Measurements from ENCODE around the gene TTLL8.
A peak's percentile ranks its signal among the peaks of the same experiment; 100 is the strongest.

The TTLL8 gene

GRCh38 chr22:50016988-50017700, 41.0 kb downstream of the TTLL8 start:
- peak; percentile 77 for DNase-seq

GRCh38 chr22:50016308-50016987, 41.6 kb downstream of the TTLL8 start:
- DNase-seq = peak; percentile 15

GRCh38 chr22:50015451-50016307, 42.4 kb downstream of the TTLL8 start:
- DNase-seq = peak; percentile 18

- peak; percentile 38 for DNase-seq
These were observed 43.3 kb downstream of the TTLL8 start for GRCh38 chr22:50014655-50015401.

GRCh38 chr22:50014053-50014501, 44.0 kb downstream of the TTLL8 start:
- DNase-seq = no peak

DNA sequence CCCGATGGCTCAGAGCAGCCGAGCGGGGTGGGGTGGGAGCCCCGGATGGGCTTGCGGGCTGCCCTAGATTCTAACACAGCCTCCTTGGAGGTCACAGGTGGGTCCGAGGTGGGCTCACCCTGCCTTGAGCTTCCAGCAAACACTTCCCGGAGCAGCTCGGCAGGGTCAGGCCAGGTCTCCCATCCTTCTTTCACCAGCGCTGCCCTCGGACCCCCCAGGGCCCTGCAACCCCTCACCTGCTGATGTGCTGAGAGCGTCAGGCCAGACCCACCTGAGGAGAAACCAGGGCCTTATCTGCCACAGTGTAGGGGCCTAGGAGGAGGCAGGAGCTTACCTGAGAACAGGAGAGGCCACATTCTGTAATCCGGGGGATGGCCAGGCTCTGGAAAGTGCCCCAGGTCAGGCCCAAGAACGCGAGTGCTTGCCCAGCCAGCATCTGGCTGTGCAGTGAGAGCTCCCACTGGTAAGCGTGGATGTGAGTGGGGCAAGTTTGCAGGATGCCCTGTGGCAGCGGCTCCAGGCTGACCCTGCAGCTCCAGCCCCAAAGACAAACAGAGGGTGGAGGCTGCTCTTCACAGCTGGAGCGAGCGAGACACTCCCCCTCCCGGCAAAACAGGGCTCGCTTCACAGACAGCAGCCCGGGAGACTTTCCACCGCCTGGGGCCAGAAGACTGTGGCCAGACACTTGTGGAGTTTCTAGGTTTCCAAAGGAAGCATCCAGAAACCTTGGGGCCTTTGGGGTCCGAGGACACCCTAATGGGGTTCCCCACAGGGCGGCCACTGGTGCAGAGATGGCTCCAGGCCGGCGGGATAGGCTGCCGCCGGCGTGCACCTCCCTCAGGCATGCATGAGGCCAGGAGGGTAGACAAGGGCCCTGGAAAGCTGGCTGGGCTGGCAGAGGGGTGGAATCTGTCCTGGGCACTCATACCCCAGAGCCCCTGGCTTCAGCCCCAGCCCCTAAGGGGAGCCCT, 45.6 kb downstream of the TTLL8 start, which contains the start of gene IL17REL:
IL17REL (minus strand) TSS at position 555 of the 971 bp plus-strand sequence; CDS start at position 436, 119 bp downstream.
- DNase-seq = no peak

DNA sequence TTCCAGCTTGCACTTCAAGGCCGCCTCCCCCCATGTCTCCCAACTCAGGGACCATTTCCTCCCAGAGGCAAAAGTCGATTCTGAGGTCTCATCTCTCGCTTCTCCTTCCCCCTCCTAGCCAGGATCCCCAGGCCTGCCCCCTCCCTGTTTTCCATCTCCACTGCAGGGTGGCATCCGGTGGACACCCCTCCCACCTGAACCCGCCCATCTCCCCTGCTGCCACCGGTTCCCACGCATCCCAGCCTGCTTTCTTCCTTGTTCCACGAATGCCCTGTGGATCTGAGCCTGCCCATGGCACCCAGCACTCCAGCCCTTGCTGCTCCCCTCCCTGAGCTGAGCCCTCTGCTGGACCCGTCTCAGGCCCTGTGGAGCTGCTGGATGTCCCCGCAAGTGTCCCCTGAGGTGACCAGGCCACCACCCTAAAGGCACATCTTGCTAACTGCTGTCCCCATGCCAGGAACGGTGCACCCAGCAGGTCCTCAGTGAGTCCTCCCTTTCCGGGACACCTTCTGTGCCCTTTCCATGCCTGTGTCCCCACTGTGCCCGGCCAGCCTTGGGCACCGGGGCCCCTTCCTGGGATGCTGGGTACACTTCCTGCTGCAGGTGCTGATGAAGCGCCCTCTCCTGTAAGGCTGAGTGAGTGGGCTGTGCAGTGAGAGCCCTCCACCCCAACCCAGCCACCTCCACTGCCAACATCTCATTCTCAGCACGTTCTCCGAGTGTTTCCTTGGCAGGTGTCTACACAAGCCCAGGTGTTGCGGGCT, 46.5 kb downstream of the TTLL8 start:
- peak; percentile 16 for DNase-seq

DNA sequence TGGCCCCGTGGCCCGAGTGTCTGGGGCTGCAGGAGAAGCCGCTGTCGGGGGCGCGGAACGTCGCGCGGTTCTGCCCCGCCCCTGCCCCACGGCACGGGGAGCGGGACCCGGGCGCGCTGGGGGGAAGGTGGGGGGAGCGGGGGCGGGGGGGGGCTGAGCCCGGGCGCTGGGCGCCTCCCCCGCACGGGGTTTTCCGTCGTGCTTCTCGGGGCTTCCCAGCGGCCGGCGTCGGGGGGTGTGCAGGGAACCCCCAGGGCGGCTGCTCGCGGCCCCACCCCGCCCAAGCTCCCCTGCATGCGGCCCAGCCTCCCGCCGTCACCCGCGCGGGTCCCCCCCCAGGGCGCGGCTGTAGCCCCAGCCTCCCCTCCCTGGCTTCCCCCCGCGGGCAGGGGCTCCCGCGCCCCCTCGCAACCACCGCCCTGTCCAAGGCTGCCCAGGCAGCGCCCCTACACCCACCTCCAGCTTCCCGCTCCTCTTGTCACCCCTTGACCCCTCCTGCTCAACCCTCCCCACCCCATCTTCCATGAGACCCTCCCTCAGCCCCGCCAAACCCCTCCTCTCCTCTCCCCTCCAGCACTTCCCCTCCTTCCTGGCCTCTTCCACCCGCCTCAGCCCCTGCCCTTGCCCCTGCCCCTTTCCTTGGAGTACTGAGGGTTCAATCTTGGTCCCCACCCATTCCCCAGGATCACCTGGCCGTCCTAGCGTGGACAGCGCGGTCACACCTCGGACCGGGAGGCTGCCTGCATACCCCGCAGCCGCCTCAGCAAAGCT, 47.2 kb downstream of the TTLL8 start:
- peak; percentile 83 for DNase-seq

GRCh38 chr22:50009765-50010675, 48.1 kb downstream of the TTLL8 start:
- no peak for DNase-seq

DNA sequence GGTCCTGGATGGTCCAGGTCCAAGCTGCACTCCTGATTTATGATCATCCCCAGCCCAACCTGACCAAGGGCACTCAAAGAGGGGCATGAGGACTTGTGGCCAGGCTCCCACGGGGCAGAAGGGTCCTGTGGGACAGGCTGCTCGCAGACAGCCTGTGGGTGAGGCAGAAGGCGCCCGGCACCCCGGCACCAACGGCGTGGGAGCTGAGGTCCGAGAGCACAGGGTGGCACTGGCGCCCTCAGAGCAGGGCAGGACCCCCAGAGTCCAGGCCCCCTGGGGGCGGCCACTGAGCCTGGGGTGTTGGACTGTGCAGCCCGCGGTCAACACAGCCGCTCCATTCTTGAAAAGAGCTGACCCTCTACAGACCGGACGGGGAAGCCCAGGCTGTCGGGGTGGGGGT, 48.8 kb downstream of the TTLL8 start:
- peak; percentile 14 for DNase-seq

DNA sequence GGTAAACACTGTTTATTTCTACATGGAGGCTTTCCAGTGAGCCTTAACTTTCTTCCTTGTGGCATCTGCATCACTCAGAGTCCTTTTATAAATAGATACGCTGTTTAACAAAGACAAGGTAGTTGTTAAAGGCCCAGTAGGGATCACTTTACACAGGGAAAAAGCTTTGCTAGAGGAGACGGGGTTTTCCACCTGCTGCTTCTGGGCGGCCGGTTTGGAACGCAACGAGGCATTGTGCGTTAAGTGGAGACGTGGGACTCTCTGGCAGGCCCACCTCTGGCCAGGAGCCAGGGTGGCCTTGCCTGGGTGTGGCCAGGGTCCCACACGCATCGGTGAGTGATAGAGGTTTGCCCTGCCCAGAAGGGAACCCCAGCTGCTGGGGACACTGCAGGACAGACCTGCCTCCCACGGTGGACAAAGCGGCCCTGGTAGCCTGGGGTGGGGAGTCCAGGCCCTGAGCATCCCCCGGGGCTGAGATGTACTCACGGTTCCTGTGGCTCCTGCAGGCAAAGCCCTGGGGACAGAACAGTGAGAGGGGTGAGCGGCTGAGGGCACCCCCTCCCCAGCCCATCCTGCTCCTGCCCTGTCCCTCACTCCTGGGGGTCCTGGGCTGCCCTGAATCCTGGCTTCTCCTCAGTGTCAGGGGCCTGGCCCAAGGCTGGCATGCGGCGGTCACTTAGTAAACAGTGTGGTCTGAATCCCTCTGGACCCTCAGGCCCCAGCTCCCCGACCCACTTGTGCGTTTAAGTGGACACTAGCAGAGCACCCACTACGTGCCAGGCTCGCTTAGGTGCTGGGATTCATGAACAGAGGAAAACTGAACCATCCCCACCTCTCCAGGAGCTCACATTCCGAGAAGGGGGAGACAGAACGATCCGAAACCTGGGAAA, 49.7 kb downstream of the TTLL8 start:
- DNase-seq = no peak

DNA sequence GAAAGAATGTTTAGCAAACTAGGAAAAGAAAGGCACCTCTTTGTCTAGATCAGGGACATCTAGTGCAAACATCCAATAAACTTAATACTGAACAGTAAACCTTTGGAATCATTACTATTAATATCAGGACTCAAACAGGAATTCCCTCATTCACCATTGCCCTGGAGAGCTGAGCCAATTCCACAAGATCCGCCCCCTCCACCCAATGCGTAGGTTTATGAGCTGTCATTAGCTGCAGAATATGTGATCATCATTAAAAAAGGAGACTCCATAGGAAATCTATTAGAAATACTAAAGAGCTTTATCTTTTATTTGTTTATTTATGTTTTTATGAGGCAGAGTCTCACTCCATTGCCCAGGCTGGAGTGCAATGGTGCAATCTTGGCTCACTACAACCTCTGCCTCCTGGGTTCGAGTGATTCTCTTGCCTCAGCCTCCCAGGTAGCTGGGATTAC, 51.0 kb downstream of the TTLL8 start:
- no peak for DNase-seq

GRCh38 chr22:50004918-50005317, 53.2 kb downstream of the TTLL8 start:
- DNase-seq = no peak

DNA sequence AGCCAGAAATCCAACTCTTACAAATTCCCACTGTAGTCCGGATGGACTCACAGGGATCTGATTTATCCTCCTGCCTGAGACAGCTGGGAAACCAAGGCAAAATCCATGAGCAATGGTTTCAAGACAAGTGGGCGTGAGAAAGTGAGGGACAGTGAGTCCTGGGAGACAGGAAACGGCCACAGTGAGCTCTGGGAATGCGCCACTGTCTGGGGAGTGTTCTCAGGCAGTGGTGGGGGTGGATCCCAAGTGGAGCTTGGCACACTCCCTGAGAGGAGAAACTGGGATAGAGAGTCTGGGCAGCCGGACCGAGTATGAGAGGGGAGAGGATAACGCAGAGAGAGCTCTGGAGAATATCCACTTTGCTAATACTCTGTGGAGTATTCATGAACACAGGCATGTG, 55.3 kb downstream of the TTLL8 start:
- no peak for DNase-seq

GRCh38 chr22:50001388-50002231, 56.5 kb downstream of the TTLL8 start:
- DNase-seq = no peak

DNA sequence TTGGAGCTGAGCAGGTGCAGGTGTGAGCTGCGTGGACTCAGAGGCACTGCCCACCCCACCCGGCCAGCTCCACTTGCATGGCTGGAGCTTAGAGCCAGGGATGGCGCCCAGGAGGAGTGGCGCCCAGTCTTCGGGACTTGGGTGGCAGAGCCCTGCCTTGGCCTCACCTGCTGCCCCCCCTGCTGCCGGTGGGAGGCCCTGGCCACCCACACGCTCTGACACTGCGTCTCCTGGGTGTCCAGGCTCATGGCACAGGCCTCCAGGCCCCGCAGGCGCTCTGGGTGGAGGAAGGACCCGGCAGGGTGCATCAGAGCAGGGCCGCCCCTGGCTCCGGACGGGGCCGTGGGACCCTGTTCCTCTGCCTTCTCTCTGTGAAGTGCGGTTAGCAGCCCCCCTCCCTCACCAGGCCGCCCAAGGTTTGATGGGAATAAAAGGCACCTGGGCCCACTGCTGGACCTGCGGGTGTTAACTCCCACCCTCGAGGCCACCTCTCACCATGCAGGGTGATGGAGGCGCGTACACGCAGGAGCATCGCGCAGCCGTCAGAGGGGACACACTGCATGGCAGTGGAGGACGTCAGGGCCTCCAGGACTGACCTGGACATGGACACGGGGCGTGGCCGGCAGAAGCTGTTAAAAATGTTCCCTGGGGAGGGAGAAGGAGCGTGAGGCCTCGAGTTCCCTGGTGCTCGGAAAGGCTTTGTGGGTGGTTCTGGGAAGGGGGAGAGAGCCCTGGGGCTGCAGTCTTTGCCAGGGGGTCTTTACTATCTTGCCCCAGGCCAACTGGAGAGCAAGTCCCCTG, 57.3 kb downstream of the TTLL8 start:
- no peak for DNase-seq
